IMR-90 (cell line): ENCODE data around the gene STX8. TPM values are rescaled to one million over a fixed set of nuclear protein-coding genes. Genes with fewer than 3 reads are reported as not detected.

Experiments used
- ATAC-seq: fragments of 200-7000 bp; cut with Tn5 transposase; 2 replicates; pipeline ENCODE4 v1.9.1; 2020; ENCODE audit warnings: low read depth, mild to moderate bottlenecking, moderate library complexity
- BruUV-seq: library from RNA; stranded (reverse); fragments of 400-500 nt; replicated peaks from 2 replicates; lab custom pipeline; 2021; lab: Mats Ljungman, UMichigan
- CTCF ChIA-PET: fragments of 300-600 bp; formaldehyde crosslinking; extraction: SDS; loops from one replicate; lab custom pipeline; 2021; ENCODE audit warnings: antibody characterized with exemption; lab: Yijun Ruan, JAX
- POLR2A ChIA-PET: fragments of 300-600 bp; sonication (Branson Sonifier 250); formaldehyde crosslinking; loops from one replicate; lab custom pipeline; 2022; ENCODE audit warnings: antibody characterized with exemption; ENCODE audit not compliant: unreplicated experiment; lab: Charles Lee
- DNase-seq: peaks from one replicate; pipeline ENCODE4 v3.0.0; 2013
- H2AFZ ChIP-seq: replicated peaks from 2 replicates; pipeline ENCODE3; 2013; ENCODE audit warnings: low read length, mild to moderate bottlenecking; ENCODE audit not compliant: poor library complexity
- H2AK5ac ChIP-seq: 2 replicates; pipeline ENCODE4 v1.6.1; 2013; ENCODE audit warnings: low read depth, low read length, inconsistent platforms
- H2AK9ac ChIP-seq: replicated peaks from 2 replicates; pipeline ENCODE3; 2013; ENCODE audit warnings: mild to moderate bottlenecking, low read depth, low read length, moderate library complexity; ENCODE audit not compliant: poor library complexity
- H2BK120ac ChIP-seq: 2 replicates; pipeline ENCODE4 v1.6.1; 2013; ENCODE audit warnings: low read depth, low read length, inconsistent platforms
- H2BK15ac ChIP-seq: 3 replicates; pipeline ENCODE4 v1.6.1; 2013; ENCODE audit warnings: low read depth, low read length, inconsistent platforms
- H2BK20ac ChIP-seq: 2 replicates; pipeline ENCODE4 v1.6.1; 2013; ENCODE audit warnings: low read depth, mild to moderate bottlenecking, inconsistent platforms, low read length, moderate library complexity
- H2BK5ac ChIP-seq: 2 replicates; pipeline ENCODE4 v1.6.1; 2013; ENCODE audit warnings: mild to moderate bottlenecking, low read depth, low read length, inconsistent platforms; ENCODE audit not compliant: poor library complexity, severe bottlenecking
- H3K14ac ChIP-seq: replicated peaks from 2 replicates; pipeline ENCODE4 v1.6.1; 2013; ENCODE audit warnings: low read depth, low read length, inconsistent platforms
- H3K18ac ChIP-seq: 2 replicates; pipeline ENCODE4 v1.6.1; 2013; ENCODE audit warnings: low read depth, low read length, control low read depth
- H3K23ac ChIP-seq: 2 replicates; pipeline ENCODE4 v1.6.1; 2013; ENCODE audit warnings: low read depth, low read length, inconsistent platforms
- H3K27ac ChIP-seq: 2 replicates; pipeline ENCODE4 v1.5.1; 2013; ENCODE audit warnings: mild to moderate bottlenecking, control low read depth, low read length; ENCODE audit not compliant: insufficient read depth
- H3K27me3 ChIP-seq: 2 replicates; pipeline ENCODE4 v1.6.1; 2013; ENCODE audit warnings: low read length; ENCODE audit not compliant: control insufficient read depth, insufficient read depth
- H3K36me3 ChIP-seq: 2 replicates; pipeline ENCODE4 v1.6.1; 2013; ENCODE audit warnings: low read length, mixed read lengths; ENCODE audit not compliant: control insufficient read depth, insufficient read depth
- H3K4ac ChIP-seq: 2 replicates; pipeline ENCODE4 v1.6.1; 2013; ENCODE audit warnings: low read depth, low read length, inconsistent platforms
- H3K4me1 ChIP-seq: 2 replicates; pipeline ENCODE4 v1.6.1; 2013; ENCODE audit warnings: low read length, mixed read lengths; ENCODE audit not compliant: control insufficient read depth, insufficient read depth
- H3K4me2 ChIP-seq: 2 replicates; pipeline ENCODE4 v1.6.1; 2013; ENCODE audit warnings: low read depth, mild to moderate bottlenecking, control low read depth, low read length, moderate library complexity
- H3K4me3 ChIP-seq: 2 replicates; pipeline ENCODE4 v1.5.1; 2013; ENCODE audit warnings: low read depth, mild to moderate bottlenecking, control low read depth, low read length, moderate library complexity; ENCODE audit not compliant: insufficient read depth
- H3K56ac ChIP-seq: 2 replicates; pipeline ENCODE4 v1.6.1; 2013; ENCODE audit warnings: low read length, inconsistent platforms; ENCODE audit not compliant: insufficient read depth; ENCODE audit errors: extremely low read depth
- H3K79me1 ChIP-seq, 2 experiments: 2 replicates each; pipeline ENCODE4 v1.6.1; 2013; ENCODE audit warnings: low read length in 2 of 2, inconsistent platforms in 1 of 2, low read depth in 1 of 2
- H3K9ac ChIP-seq: 2 replicates; pipeline ENCODE4 v1.6.1; 2013; ENCODE audit warnings: low read depth, low read length, control low read depth
- H3K9me1 ChIP-seq: 2 replicates; pipeline ENCODE4 v1.6.1; 2013; ENCODE audit warnings: low read length, inconsistent platforms; ENCODE audit not compliant: insufficient read depth
- H3K9me3 ChIP-seq: 2 replicates; pipeline ENCODE4 v1.6.1; 2013; ENCODE audit warnings: low read length; ENCODE audit not compliant: control insufficient read depth, insufficient read depth
- H4K20me1 ChIP-seq: 2 replicates; pipeline ENCODE4 v1.6.1; 2013; ENCODE audit warnings: low read length, inconsistent platforms; ENCODE audit not compliant: insufficient read depth
- H4K5ac ChIP-seq: 2 replicates; pipeline ENCODE4 v1.6.1; 2013; ENCODE audit warnings: mild to moderate bottlenecking, low read depth, low read length, control low read depth
- H4K8ac ChIP-seq, 2 experiments: 2 replicates each; pipeline ENCODE4 v1.6.1; 2013; ENCODE audit warnings: low read depth in 2 of 2, low read length in 2 of 2, control low read depth in 1 of 2, inconsistent platforms in 1 of 2
- H4K91ac ChIP-seq: 2 replicates; pipeline ENCODE4 v1.6.1; 2013; ENCODE audit warnings: low read depth, low read length, inconsistent platforms; ENCODE audit not compliant: insufficient read depth
- CHD1 ChIP-seq: IDR thresholded peaks from 2 replicates; pipeline ENCODE4 v1.6.1; 2012; ENCODE audit warnings: low read depth, low read length, improper control_type of control experiment
- FOS ChIP-seq: fragments of 150-350 bp; IDR thresholded peaks from 2 replicates; pipeline ENCODE4 v1.6.1; 2016; ENCODE audit warnings: low read depth, low read length
- MAFK ChIP-seq: IDR thresholded peaks from 2 replicates; pipeline ENCODE4 v1.6.1; 2012; ENCODE audit warnings: low read depth, low read length, improper control_type of control experiment
- MAZ ChIP-seq: IDR thresholded peaks from 2 replicates; pipeline ENCODE4 v1.6.1; 2012; ENCODE audit warnings: low read depth, mild to moderate bottlenecking, low read length, improper control_type of control experiment, moderate library complexity, borderline replicate concordance
- MXI1 ChIP-seq: IDR thresholded peaks from 2 replicates; pipeline ENCODE4 v1.6.1; 2012; ENCODE audit warnings: low read depth, mild to moderate bottlenecking, low read length, moderate library complexity, borderline replicate concordance
- POLR2A ChIP-seq: IDR thresholded peaks from 2 replicates; pipeline ENCODE4 v1.6.1; 2012; ENCODE audit warnings: mild to moderate bottlenecking, low read depth, low read length
- RCOR1 ChIP-seq: IDR thresholded peaks from 2 replicates; pipeline ENCODE4 v1.6.1; 2012; ENCODE audit warnings: mild to moderate bottlenecking, low read length, improper control_type of control experiment; ENCODE audit not compliant: insufficient replicate concordance
- RFX5 ChIP-seq: IDR thresholded peaks from 2 replicates; pipeline ENCODE4 v1.8.0; 2012; ENCODE audit warnings: low read depth, mild to moderate bottlenecking, low read length, moderate library complexity
- WGBS, 2 experiments: methylation state at CpG; one replicate each; pipeline versions ENCODE4 v1.1.5 to v1.1.7; 2013; ENCODE audit warnings: missing lambda C conversion rate in 2 of 2; ENCODE audit not compliant: insufficient read length in 1 of 2; ENCODE audit errors: extremely low coverage in 2 of 2; 5-methylcytosine and 5-hydroxymethylcytosine counted together
- dilution Hi-C: fragments of 300-500 bp; cut with HindIII; formaldehyde crosslinking; loops from one replicate; pipeline ENCODE4 v1.14.3; 2018; ENCODE audit warnings: low sequenced_read_pairs; ENCODE audit not compliant: unreplicated experiment
- in situ Hi-C: fragments of 300-500 bp; cut with MboI; formaldehyde crosslinking; loops from 3 replicates; pipeline ENCODE4 v1.14.3; 2019; ENCODE audit warnings: low sequenced_read_pairs, inconsistent platforms, mixed read lengths
- intact Hi-C: fragments of 100-400 bp; cut with micrococcal nuclease; formaldehyde crosslinking; loops from 2 replicates; pipeline ENCODE4 v1.10.0; 2022
- polyA plus RNA-seq, 3 experiments: library from polyadenylated mRNA; depleted of rRNA; stranded (reverse); fragments of >200 nt; gene quantifications; 2 replicates each; pipeline ENCODE4 v1.2.3, GENCODE V29; 2012; ENCODE audit warnings: low replicate concordance in 1 of 3
- total RNA-seq: library from RNA; depleted of rRNA; stranded (reverse); fragments of >200 nt; gene quantifications from 2 replicates; pipeline ENCODE4 v1.2.3, GENCODE V29; 2012

STX8 gene
- total and polyA plus RNA-seq, 2 of the 4 experiments (the other 2 are of a cell fraction): 26.5 to 47.0 TPM

DNA sequence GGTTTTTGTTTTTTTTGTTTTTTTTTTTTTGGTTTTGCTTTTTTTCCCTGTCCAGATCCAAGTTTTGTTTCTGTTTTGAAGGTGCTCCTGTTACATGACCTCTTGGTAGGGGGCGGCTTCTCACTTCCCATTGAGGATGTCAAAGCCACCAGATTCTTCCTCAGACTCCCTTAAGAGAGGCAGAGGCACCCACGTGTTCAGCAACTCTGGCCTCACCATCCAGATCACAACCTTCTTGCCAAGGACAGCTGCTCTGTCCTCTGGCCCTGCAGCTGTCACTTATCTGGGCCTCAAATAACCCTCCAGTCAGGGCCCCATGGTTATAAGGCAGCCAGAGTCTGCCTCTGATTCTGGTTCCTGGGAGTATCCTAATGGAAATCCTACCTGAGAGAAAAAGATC is 208.5 kb downstream of the STX8 start:
- peaks cover 0 to 2% of the 10 kb centered on the region in 2 experiments; a peak in 2 of 4 replicates for H3K79me1 ChIP-seq
- no peaks in the 10 kb centered on the region for H3K9me3 ChIP-seq
- H2BK15ac ChIP-seq: no peak overlapping the region
- in situ Hi-C loops (no loop called here), dilution Hi-C loops (no loop called here), intact Hi-C loops (loop anchor here (10.0 kb wide), 2 partner anchors 92 to 148 kb away; no protein-coding TSS in a partner anchor)
- peaks cover 4% of the 10 kb centered on the region for H3K9me1 ChIP-seq
- no peak overlapping the region for H3K27ac ChIP-seq
- no peak overlapping the region for H2BK5ac ChIP-seq
- H3K56ac ChIP-seq: no peak overlapping the region
- no peak overlapping the region for H4K91ac ChIP-seq
- H3K27me3 ChIP-seq: no peaks in the 10 kb centered on the region
- peaks cover 11% of the 10 kb centered on the region for H3K4me1 ChIP-seq
- no peak overlapping the region for H2BK120ac ChIP-seq
- no peak overlapping the region for H2AK5ac ChIP-seq
- H4K5ac ChIP-seq: no peak overlapping the region
- H4K20me1 ChIP-seq: no peaks in the 10 kb centered on the region
- WGBS, 2 experiments: 60% methylated on average over 1 of the region's 2 CpGs; no CpG with 5 or more reads in 1 of the 2 experiments
- ATAC-seq (no peak), DNase-seq (no peak)
- no peak overlapping the region for H3K9ac ChIP-seq
- no peak overlapping the region for H2BK20ac ChIP-seq
- peak overlapping the region; percentile 26 for H2AFZ ChIP-seq
- H3K18ac ChIP-seq: no peak overlapping the region
- ChIA-PET CTCF (no interaction called here), POLR2A (no interaction called here)
- no peak overlapping the region for H3K4me2 ChIP-seq
- H3K4me3 ChIP-seq: no peak overlapping the region
- no TSS peak for BruUV-seq
- no peak for TF ChIP-seq MAZ
- TF ChIP-seq FOS: no peak
- no peak for TF ChIP-seq RCOR1
- no peak for TF ChIP-seq MAFK
- TF ChIP-seq POLR2A: no peak
- no peak for TF ChIP-seq CHD1
- no peak for TF ChIP-seq MXI1
- no peak for TF ChIP-seq RFX5
- no peak overlapping the region for H3K4ac ChIP-seq
- H2AK9ac ChIP-seq: no peak overlapping the region
- no peaks in the 10 kb centered on the region for H3K36me3 ChIP-seq
- no peak overlapping the region for H3K23ac ChIP-seq
- H4K8ac ChIP-seq: no peak overlapping the region
- no peak overlapping the region for H3K14ac ChIP-seq
